ENCODE measurements around the gene SLC2A1.

SLC2A1 gene

GRCh38 chr1:42983253-42983652 is 24.6 kb upstream of the SLC2A1 start:
- Histone ChIP-seq H3K4me3 (no peak overlapping the region), H3K9me3 (ENCODE audit: low read depth, low read length) (no peaks in the 10 kb centered on the region), H3K27ac (no peak overlapping the region), H3K36me3 (ENCODE audit: insufficient read depth, low read length) (no peaks in the 10 kb centered on the region), H3K9ac (ENCODE audit: insufficient read length) (no peak overlapping the region)
- TF ChIP-seq POLR2AphosphoS5 (IDR thresholded peaks at IDR 0.05; ENCODE audit: borderline replicate concordance, low read depth, low read length) (no peak), FOXP2 (optimal IDR thresholded peaks at IDR 0.05; ENCODE audit: control extremely low read depth, extremely low read length, insufficient read depth) (no peak), EZH2 (IDR thresholded peaks at IDR 0.05) (no peak)
- no peak for DNase-seq (ENCODE audit: low read depth, low spot score)

- no peaks in the 10 kb centered on the region for H3K9me3 ChIP-seq (ENCODE audit: low read depth, low read length)
- H3K27ac ChIP-seq: no peak overlapping the region
- H3K9ac ChIP-seq (ENCODE audit: insufficient read length): no peak overlapping the region
- no peak overlapping the region for H3K4me3 ChIP-seq
- DNase-seq (ENCODE audit: low read depth, low spot score): no peak
- no peaks in the 10 kb centered on the region for H3K36me3 ChIP-seq (ENCODE audit: insufficient read depth, low read length)
- no peak for TF ChIP-seq FOXP2 (optimal IDR thresholded peaks at IDR 0.05; ENCODE audit: control extremely low read depth, extremely low read length, insufficient read depth)
- no peak for TF ChIP-seq POLR2AphosphoS5 (IDR thresholded peaks at IDR 0.05; ENCODE audit: borderline replicate concordance, low read depth, low read length)
- no peak for TF ChIP-seq EZH2 (IDR thresholded peaks at IDR 0.05)
Measured at GRCh38 chr1:42982641-42983040, 24.0 kb upstream of the SLC2A1 start.

- H3K27ac ChIP-seq: no peak overlapping the region
- H3K36me3 ChIP-seq (ENCODE audit: insufficient read depth, low read length): no peaks in the 10 kb centered on the region
- DNase-seq (ENCODE audit: low read depth, low spot score): no peak
- H3K4me3 ChIP-seq: no peak overlapping the region
- TF ChIP-seq FOXP2 (optimal IDR thresholded peaks at IDR 0.05; ENCODE audit: control extremely low read depth, extremely low read length, insufficient read depth): no peak
- TF ChIP-seq EZH2 (IDR thresholded peaks at IDR 0.05): no peak
- TF ChIP-seq POLR2AphosphoS5 (IDR thresholded peaks at IDR 0.05; ENCODE audit: borderline replicate concordance, low read depth, low read length): no peak
- H3K9me3 ChIP-seq (ENCODE audit: low read depth, low read length): no peaks in the 10 kb centered on the region
- H3K9ac ChIP-seq (ENCODE audit: insufficient read length): no peak overlapping the region
Measured at GRCh38 chr1:42981871-42982270, 23.2 kb upstream of the SLC2A1 start.

- no peak overlapping the region for H3K9ac ChIP-seq (ENCODE audit: insufficient read length)
- no peak overlapping the region for H3K4me3 ChIP-seq
Measured at GRCh38 chr1:42981255-42981805, 22.7 kb upstream of the SLC2A1 start.

GRCh38 chr1:42979896-42980800 is 21.5 kb upstream of the SLC2A1 start:
- Histone ChIP-seq H3K36me3 (ENCODE audit: insufficient read depth, low read length) (no peaks in the 10 kb centered on the region), H3K4me3 (no peak overlapping the region), H3K9ac (ENCODE audit: insufficient read length) (no peak overlapping the region), H3K9me3 (ENCODE audit: low read depth, low read length) (no peaks in the 10 kb centered on the region), H3K27ac (no peak overlapping the region)
- no peak for DNase-seq (ENCODE audit: low read depth, low spot score)
- TF ChIP-seq POLR2AphosphoS5 (IDR thresholded peaks at IDR 0.05; ENCODE audit: borderline replicate concordance, low read depth, low read length) (no peak), EZH2 (IDR thresholded peaks at IDR 0.05) (no peak), FOXP2 (optimal IDR thresholded peaks at IDR 0.05; ENCODE audit: control extremely low read depth, extremely low read length, insufficient read depth) (no peak)

More at GRCh38 chr1:42981255-42981805, 22.7 kb upstream of the SLC2A1 start:
- Histone ChIP-seq H3K36me3 (ENCODE audit: insufficient read depth, low read length) (no peaks in the 10 kb centered on the region), H3K9me3 (ENCODE audit: low read depth, low read length) (no peaks in the 10 kb centered on the region), H3K27ac (no peak overlapping the region)
- TF ChIP-seq EZH2 (IDR thresholded peaks at IDR 0.05) (no peak), FOXP2 (optimal IDR thresholded peaks at IDR 0.05; ENCODE audit: control extremely low read depth, extremely low read length, insufficient read depth) (no peak), POLR2AphosphoS5 (IDR thresholded peaks at IDR 0.05; ENCODE audit: borderline replicate concordance, low read depth, low read length) (no peak)
- no peak for DNase-seq (ENCODE audit: low read depth, low spot score)

GRCh38 chr1:42979036-42979430 is 20.4 kb upstream of the SLC2A1 start:
- H3K36me3 ChIP-seq (ENCODE audit: insufficient read depth, low read length): no peaks in the 10 kb centered on the region
- H3K27ac ChIP-seq: no peak overlapping the region
- TF ChIP-seq FOXP2 (optimal IDR thresholded peaks at IDR 0.05; ENCODE audit: control extremely low read depth, extremely low read length, insufficient read depth) (no peak), EZH2 (IDR thresholded peaks at IDR 0.05) (no peak), POLR2AphosphoS5 (IDR thresholded peaks at IDR 0.05; ENCODE audit: borderline replicate concordance, low read depth, low read length) (no peak)
- no peak overlapping the region for H3K4me3 ChIP-seq
- no peak overlapping the region for H3K9ac ChIP-seq (ENCODE audit: insufficient read length)
- DNase-seq (ENCODE audit: low read depth, low spot score): no peak
- H3K9me3 ChIP-seq (ENCODE audit: low read depth, low read length): no peaks in the 10 kb centered on the region

GRCh38 chr1:42978317-42979035 is 19.8 kb upstream of the SLC2A1 start:
- no peak for DNase-seq (ENCODE audit: low read depth, low spot score)
- TF ChIP-seq POLR2AphosphoS5 (IDR thresholded peaks at IDR 0.05; ENCODE audit: borderline replicate concordance, low read depth, low read length) (no peak), FOXP2 (optimal IDR thresholded peaks at IDR 0.05; ENCODE audit: control extremely low read depth, extremely low read length, insufficient read depth) (no peak), EZH2 (IDR thresholded peaks at IDR 0.05) (no peak)
- Histone ChIP-seq H3K9me3 (ENCODE audit: low read depth, low read length) (no peaks in the 10 kb centered on the region), H3K36me3 (ENCODE audit: insufficient read depth, low read length) (no peaks in the 10 kb centered on the region), H3K27ac (no peak overlapping the region), H3K9ac (ENCODE audit: insufficient read length) (no peak overlapping the region), H3K4me3 (no peak overlapping the region)

- Histone ChIP-seq H3K27ac (no peak overlapping the region), H3K36me3 (ENCODE audit: insufficient read depth, low read length) (no peaks in the 10 kb centered on the region), H3K9me3 (ENCODE audit: low read depth, low read length) (no peaks in the 10 kb centered on the region), H3K9ac (ENCODE audit: insufficient read length) (no peak overlapping the region), H3K4me3 (no peak overlapping the region)
- TF ChIP-seq FOXP2 (optimal IDR thresholded peaks at IDR 0.05; ENCODE audit: control extremely low read depth, extremely low read length, insufficient read depth) (no peak), POLR2AphosphoS5 (IDR thresholded peaks at IDR 0.05; ENCODE audit: borderline replicate concordance, low read depth, low read length) (no peak), EZH2 (IDR thresholded peaks at IDR 0.05) (no peak)
- no peak for DNase-seq (ENCODE audit: low read depth, low spot score)
Measured at GRCh38 chr1:42977653-42978052, 19.0 kb upstream of the SLC2A1 start.
